GM18508 (cell line): ENCODE data around the gene NUP205.

Source experiments
- ATAC-seq: cut with Tn5 transposase; IDR thresholded peaks from one replicate; pipeline ENCODE4 v1.9.1; 2021; ENCODE audit warnings: moderate number of reproducible peaks; ENCODE audit not compliant: insufficient read depth, unreplicated experiment

NUP205 gene

GRCh38 chr7:135557455-135558336, at the start of gene NUP205:
Gene NUP205 (plus strand): TSS chr7:135557917. CDS start chr7:135557945, 28 bp downstream.
- peak; percentile 44 for ATAC-seq

- ATAC-seq: no peak
Observed at GRCh38 chr7:135508883-135509588, 48.7 kb upstream of the NUP205 start.

- no peak for ATAC-seq
Observed at GRCh38 chr7:135509589-135509838, 48.2 kb upstream of the NUP205 start.

- peak; percentile 89 for ATAC-seq
Observed at GRCh38 chr7:135509839-135510591, 47.7 kb upstream of the NUP205 start, which contains the start of gene CNOT4. Gene CNOT4 (minus strand): TSS chr7:135510102. CDS start chr7:135438331, 71,771 bp downstream.

- ATAC-seq: no peak
Observed at GRCh38 chr7:135510592-135511183, 47.0 kb upstream of the NUP205 start.

- peak; percentile 31 for ATAC-seq
Observed at GRCh38 chr7:135512135-135512887, 45.4 kb upstream of the NUP205 start.

GRCh38 chr7:135514856-135515255, 42.9 kb upstream of the NUP205 start:
- no peak for ATAC-seq

GRCh38 chr7:135517060-135517459, 40.7 kb upstream of the NUP205 start:
- no peak for ATAC-seq

GRCh38 chr7:135518748-135519147, 39.0 kb upstream of the NUP205 start:
- ATAC-seq: no peak

GRCh38 chr7:135519233-135519688, 38.5 kb upstream of the NUP205 start:
- ATAC-seq: no peak

- no peak for ATAC-seq
Observed at GRCh38 chr7:135519871-135520270, 37.8 kb upstream of the NUP205 start.

GRCh38 chr7:135522509-135522908, 35.2 kb upstream of the NUP205 start:
- ATAC-seq: no peak

- no peak for ATAC-seq
Observed at GRCh38 chr7:135523146-135523545, 34.6 kb upstream of the NUP205 start.

GRCh38 chr7:135525426-135525825, 32.3 kb upstream of the NUP205 start:
- ATAC-seq: no peak

GRCh38 chr7:135527025-135527424, 30.7 kb upstream of the NUP205 start:
- ATAC-seq: no peak

GRCh38 chr7:135536150-135536549, 21.6 kb upstream of the NUP205 start:
- no peak for ATAC-seq

GRCh38 chr7:135537453-135537852, 20.3 kb upstream of the NUP205 start:
- ATAC-seq: no peak

GRCh38 chr7:135537905-135538304, 19.8 kb upstream of the NUP205 start:
- no peak for ATAC-seq

GRCh38 chr7:135538376-135538775, 19.3 kb upstream of the NUP205 start:
- no peak for ATAC-seq

- no peak for ATAC-seq
Observed at GRCh38 chr7:135539629-135540028, 18.1 kb upstream of the NUP205 start.
